GM23248 (cell line): ENCODE results near the gene LSM5.

Experiments
- EZH2 ChIP-seq: fragments of 200-600 bp; sonication (generic); IDR thresholded peaks from 2 replicates; pipeline ENCODE4 v1.6.1; 2018; ENCODE audit warnings: antibody characterized with exemption, mild to moderate bottlenecking; ENCODE audit not compliant: insufficient read depth, poor library complexity, severe bottlenecking
- EZH2phosphoT487 ChIP-seq: fragments of 200-600 bp; sonication (generic); IDR thresholded peaks from 2 replicates; pipeline ENCODE4 v1.6.1; 2018; ENCODE audit warnings: antibody characterized with exemption, moderate library complexity, mild to moderate bottlenecking, low read depth; ENCODE audit not compliant: insufficient read depth

GRCh38 chr7:32436146-32436928 lies 53.8 kb downstream of the LSM5 start:
- TF ChIP-seq EZH2, result no peak
- no peak for TF ChIP-seq EZH2phosphoT487
